Neutrophil (primary cell): ENCODE results near the gene CYBA.

Experiments used
- H3K27ac ChIP-seq: fragments of 200-600 bp; sonication (generic); 2 replicates; pipeline ENCODE4 v1.5.1; 2016; ENCODE audit warnings: mild to moderate bottlenecking, moderate library complexity
- H3K27me3 ChIP-seq: fragments of 200-600 bp; sonication (generic); 2 replicates; pipeline ENCODE4 v1.6.0; 2016; ENCODE audit warnings: mild to moderate bottlenecking
- H3K36me3 ChIP-seq: fragments of 200-600 bp; sonication (generic); 2 replicates; pipeline ENCODE4 v1.5.1; 2017
- H3K4me1 ChIP-seq, 2 experiments: fragments of 200-600 bp in 1 of 2; sonication (generic) in 1 of 2; 1 replicate in 1 of 2; 2 replicates in 1 of 2; pipeline versions ENCODE4 v1.5.1 to v1.6.1; 2013 to 2016; ENCODE audit warnings: low read depth in 1 of 2, low read length in 1 of 2, mild to moderate bottlenecking in 1 of 2, moderate library complexity in 1 of 2; ENCODE audit not compliant: control insufficient read depth in 1 of 2, insufficient read depth in 1 of 2
- H3K4me3 ChIP-seq, 2 experiments: fragments of 200-600 bp in 1 of 2; sonication (generic) in 1 of 2; 1 replicate in 1 of 2; 2 replicates in 1 of 2; pipeline ENCODE4 v1.5.1; 2013 to 2016; ENCODE audit warnings: low read depth in 1 of 2, low read length in 1 of 2, mild to moderate bottlenecking in 1 of 2, moderate library complexity in 1 of 2
- H3K9me3 ChIP-seq: fragments of 200-600 bp; sonication (generic); 2 replicates; pipeline ENCODE4 v1.5.1; 2016
- CTCF ChIP-seq: fragments of 200-600 bp; sonication (generic); IDR thresholded peaks from 2 replicates; pipeline ENCODE4 v1.5.1; 2016; ENCODE audit warnings: antibody characterized with exemption

Gene CYBA

GRCh38 chr16:88599092-88599733, 51.6 kb downstream of the CYBA start:
- H3K4me3 ChIP-seq = peak overlapping the region in 1 of 2 experiments; percentile 6
- peaks cover 21 to 26% of the 10 kb centered on the region in 2 experiments for H3K4me1 ChIP-seq
- peak overlapping the region; percentile 77 for H3K27ac ChIP-seq
- no peaks in the 10 kb centered on the region for H3K9me3 ChIP-seq
- H3K27me3 ChIP-seq = no peaks in the 10 kb centered on the region
- TF ChIP-seq CTCF = no peak
- peaks cover 38% of the 10 kb centered on the region for H3K36me3 ChIP-seq

- no peak for TF ChIP-seq CTCF
- Histone ChIP-seq H3K4me1 (peaks cover 21 to 26% of the 10 kb centered on the region in 2 experiments), H3K4me3 (no peak overlapping the region), H3K27me3 (no peaks in the 10 kb centered on the region), H3K27ac (peak overlapping the region; percentile 77), H3K36me3 (peaks cover 47% of the 10 kb centered on the region), H3K9me3 (no peaks in the 10 kb centered on the region)
Measured at GRCh38 chr16:88597856-88598491, 52.9 kb downstream of the CYBA start.

GRCh38 chr16:88596483-88596882, 54.4 kb downstream of the CYBA start:
- peaks cover 37% of the 10 kb centered on the region for H3K36me3 ChIP-seq
- no peak for TF ChIP-seq CTCF

GRCh38 chr16:88595921-88596320, 54.9 kb downstream of the CYBA start:
- Histone ChIP-seq H3K4me1 (peaks cover 33 to 34% of the 10 kb centered on the region in 2 experiments), H3K27me3 (no peaks in the 10 kb centered on the region), H3K9me3 (no peaks in the 10 kb centered on the region), H3K36me3 (peaks cover 31% of the 10 kb centered on the region), H3K4me3 (no peak overlapping the region), H3K27ac (no peak overlapping the region)
- no peak for TF ChIP-seq CTCF

More at GRCh38 chr16:88596483-88596882, 54.4 kb downstream of the CYBA start:
- H3K4me3 ChIP-seq = no peak overlapping the region
- H3K27me3 ChIP-seq = no peaks in the 10 kb centered on the region
- peaks cover 31 to 32% of the 10 kb centered on the region in 2 experiments for H3K4me1 ChIP-seq
- no peaks in the 10 kb centered on the region for H3K9me3 ChIP-seq
- H3K27ac ChIP-seq = no peak overlapping the region

GRCh38 chr16:88595101-88595500, 55.8 kb downstream of the CYBA start:
- Histone ChIP-seq H3K4me3 (no peak overlapping the region), H3K27me3 (no peaks in the 10 kb centered on the region), H3K27ac (no peak overlapping the region), H3K4me1 (peaks cover 25 to 27% of the 10 kb centered on the region in 2 experiments), H3K9me3 (no peaks in the 10 kb centered on the region), H3K36me3 (peaks cover 29% of the 10 kb centered on the region)
- no peak for TF ChIP-seq CTCF
